ENCODE results near the gene PIBF1.
"Not testable (repeated sequence)": the region's sequence is repeated elsewhere in the genome, so short reads cannot be mapped to it uniquely, and the experiment has no call there.

- TF ChIP-seq CTCF, POLR2A (IDR thresholded peaks at IDR 0.05): not testable (repeated sequence)
These were observed 24.6 kb downstream of the PIBF1 start for GRCh38 chr13:72806514-72806913.

All from heart left ventricle (tissue), 13 donors.